H54 (cell line): Measurements from ENCODE around the gene BPGM.
"Not testable (repeated sequence)": the region's sequence is repeated elsewhere in the genome, so short reads cannot be mapped to it uniquely, and the experiment has no call there.

Experiments
- DNase-seq: peaks from one replicate; pipeline ENCODE4 v3.0.0; 2011; ENCODE audit warnings: low spot score, mixed read lengths; ENCODE audit not compliant: insufficient read length
- FAIRE-seq: peaks from 3 replicates; lab custom pipeline; 2011; peaks lifted over from hg19 to GRCh38; lab: Jason Lieb, UNC
- POLR2A ChIP-seq: IDR thresholded peaks from 2 replicates; pipeline ENCODE4 v1.6.1; 2011; ENCODE audit warnings: low read depth, mild to moderate bottlenecking, low read length

BPGM gene

GRCh38 chr7:134639683-134640279 lies 6.9 kb upstream of the BPGM start:
- DNase-seq (no peak), FAIRE-seq (no peak)
- no peak for TF ChIP-seq POLR2A

GRCh38 chr7:134640842-134641715 lies 5.6 kb upstream of the BPGM start:
- no peak for FAIRE-seq
- TF ChIP-seq POLR2A = no peak

GRCh38 chr7:134641981-134642380 lies 4.7 kb upstream of the BPGM start:
- FAIRE-seq, DNase-seq: not testable (repeated sequence)

More at GRCh38 chr7:134640842-134641715, 5.6 kb upstream of the BPGM start:
- DNase-seq = no peak

- no peak for TF ChIP-seq POLR2A
- no peak for FAIRE-seq
- no peak for DNase-seq
These were observed 3.5 kb upstream of the BPGM start for GRCh38 chr7:134643131-134643530.

- DNase-seq (no peak), FAIRE-seq (no peak)
- TF ChIP-seq POLR2A = no peak
These were observed 1.2 kb upstream of the BPGM start for GRCh38 chr7:134645478-134645877.

- no peak for DNase-seq
- no peak for FAIRE-seq
- no peak for TF ChIP-seq POLR2A
These were observed 718 bp upstream of the BPGM start for GRCh38 chr7:134645935-134646334.

GRCh38 chr7:134648456-134648855 lies 1.8 kb downstream of the BPGM start:
- no peak for DNase-seq
- no peak for FAIRE-seq

GRCh38 chr7:134649226-134649775 lies 2.6 kb downstream of the BPGM start:
- no peak for FAIRE-seq
- DNase-seq = no peak
- TF ChIP-seq POLR2A = no peak

More at GRCh38 chr7:134648456-134648855, 1.8 kb downstream of the BPGM start:
- TF ChIP-seq POLR2A = no peak

GRCh38 chr7:134651991-134652390 lies 5.3 kb downstream of the BPGM start:
- DNase-seq (no peak), FAIRE-seq (no peak)
- no peak for TF ChIP-seq POLR2A

- FAIRE-seq (no peak), DNase-seq (no peak)
- no peak for TF ChIP-seq POLR2A
These were observed 7.6 kb downstream of the BPGM start for GRCh38 chr7:134654104-134654775.

- no peak for TF ChIP-seq POLR2A
- FAIRE-seq (no peak), DNase-seq (no peak)
These were observed 10.9 kb downstream of the BPGM start for GRCh38 chr7:134657526-134657925.

- no peak for DNase-seq
- no peak for FAIRE-seq
- no peak for TF ChIP-seq POLR2A
These were observed 13.7 kb downstream of the BPGM start for GRCh38 chr7:134660242-134660785.

- TF ChIP-seq POLR2A = no peak
- DNase-seq (peak; percentile 12), FAIRE-seq (no peak)
These were observed 14.3 kb downstream of the BPGM start for GRCh38 chr7:134660961-134661376.
